ENCODE results near the gene ZNF672. TPM values are rescaled to one million over a fixed set of nuclear protein-coding genes. Genes with fewer than 3 reads are reported as not detected.

Gene ZNF672
- total and polyA plus RNA-seq, 2 experiments from 2014 or later = 10.5 to 13.8 TPM

GRCh38 chr1:248855580-248855979 lies 17.6 kb downstream of the ZNF672 start:
- DNase-seq = no peak
- no peak for TF ChIP-seq EZH2phosphoT487 (IDR thresholded peaks at IDR 0.05; ENCODE audit: insufficient read depth, low read depth)
- TF ChIP-seq EZH2 (IDR thresholded peaks at IDR 0.05; ENCODE audit: insufficient read depth, poor library complexity, severe bottlenecking) = no peak
- Histone ChIP-seq H3K4me1 (ENCODE audit: insufficient read depth) (peaks cover 13% of the 10 kb centered on the region), H3K9ac (no peak overlapping the region), H3F3A (ENCODE audit: insufficient read depth) (peaks cover 6% of the 10 kb centered on the region), H3K27ac (no peak overlapping the region), H2AFZ (no peak overlapping the region), H3K36me3 (ENCODE audit: low read depth) (no peaks in the 10 kb centered on the region; the same call in 1 of the 2 replicates), H3K79me2 (ENCODE audit: insufficient read depth) (peaks cover 11% of the 10 kb centered on the region), H3K9me3 (ENCODE audit: low read depth) (no peaks in the 10 kb centered on the region), H3K27me3 (replicated peaks; ENCODE audit: insufficient read depth) (no peaks in the 10 kb centered on the region), H3K4me3 (no peak overlapping the region), H4K20me1 (ENCODE audit: insufficient read depth) (no peaks in the 10 kb centered on the region), H3K9me2 (ENCODE audit: insufficient read depth) (no peaks in the 10 kb centered on the region), H3K4me2 (ENCODE audit: unreplicated experiment) (no peak overlapping the region)
- WGBS, 2 experiments (ENCODE audit: low coverage in 1 of 2, low lambda C conversion rate in 2 of 2, missing lambda C conversion rate in 2 of 2) = 81 to 86% methylated on average over 6 of the region's 6 CpGs
- in situ Hi-C loops (cut with MboI) = no loop called here

GRCh38 chr1:248856176-248856575 lies 18.2 kb downstream of the ZNF672 start:
- Histone ChIP-seq H3F3A (ENCODE audit: insufficient read depth) (peaks cover 6% of the 10 kb centered on the region), H3K36me3 (ENCODE audit: low read depth) (no peaks in the 10 kb centered on the region; the same call in 1 of the 2 replicates), H3K9me2 (ENCODE audit: insufficient read depth) (no peaks in the 10 kb centered on the region), H2AFZ (no peak overlapping the region), H3K9ac (no peak overlapping the region), H4K20me1 (ENCODE audit: insufficient read depth) (no peaks in the 10 kb centered on the region), H3K4me2 (ENCODE audit: unreplicated experiment) (no peak overlapping the region), H3K4me1 (ENCODE audit: insufficient read depth) (peaks cover 13% of the 10 kb centered on the region), H3K9me3 (ENCODE audit: low read depth) (no peaks in the 10 kb centered on the region), H3K27ac (no peak overlapping the region), H3K27me3 (replicated peaks; ENCODE audit: insufficient read depth) (no peaks in the 10 kb centered on the region), H3K4me3 (no peak overlapping the region), H3K79me2 (ENCODE audit: insufficient read depth) (peaks cover 11% of the 10 kb centered on the region)
- DNase-seq = no peak
- TF ChIP-seq EZH2 (IDR thresholded peaks at IDR 0.05; ENCODE audit: insufficient read depth, poor library complexity, severe bottlenecking) (no peak), EZH2phosphoT487 (IDR thresholded peaks at IDR 0.05; ENCODE audit: insufficient read depth, low read depth) (no peak)
- in situ Hi-C loops (cut with MboI) = no loop called here
- WGBS, 2 experiments (ENCODE audit: low coverage in 1 of 2, low lambda C conversion rate in 2 of 2, missing lambda C conversion rate in 2 of 2) = 100% methylated on average over 1 of the region's 1 CpG

GRCh38 chr1:248857201-248857600 lies 19.2 kb downstream of the ZNF672 start:
- peaks cover 13% of the 10 kb centered on the region for H3K4me1 ChIP-seq (ENCODE audit: insufficient read depth)
- no peak overlapping the region for H3K4me3 ChIP-seq
- no peaks in the 10 kb centered on the region for H3K9me2 ChIP-seq (ENCODE audit: insufficient read depth)
- H3K79me2 ChIP-seq (ENCODE audit: insufficient read depth) = peaks cover 11% of the 10 kb centered on the region
- no peaks in the 10 kb centered on the region for H3K9me3 ChIP-seq (ENCODE audit: low read depth)
- peak overlapping the region; percentile 92 for H3K4me2 ChIP-seq (ENCODE audit: unreplicated experiment)
- H4K20me1 ChIP-seq (ENCODE audit: insufficient read depth) = no peaks in the 10 kb centered on the region
- no peak overlapping the region for H3K9ac ChIP-seq
- DNase-seq = no peak
- TF ChIP-seq EZH2 (IDR thresholded peaks at IDR 0.05; ENCODE audit: insufficient read depth, poor library complexity, severe bottlenecking) = no peak
- TF ChIP-seq EZH2phosphoT487 (IDR thresholded peaks at IDR 0.05; ENCODE audit: insufficient read depth, low read depth) = no peak
- 98% methylated on average over 7 of the region's 7 CpGs for WGBS, 2 experiments (ENCODE audit: low coverage in 1 of 2, low lambda C conversion rate in 2 of 2, missing lambda C conversion rate in 2 of 2)
- in situ Hi-C loops (cut with MboI) = no loop called here
- H2AFZ ChIP-seq = no peak overlapping the region
- H3K27me3 ChIP-seq (replicated peaks; ENCODE audit: insufficient read depth) = no peaks in the 10 kb centered on the region
- peaks cover 6% of the 10 kb centered on the region for H3F3A ChIP-seq (ENCODE audit: insufficient read depth)
- no peaks in the 10 kb centered on the region; the same call in 1 of the 2 replicates for H3K36me3 ChIP-seq (ENCODE audit: low read depth)
- H3K27ac ChIP-seq = no peak overlapping the region

- Histone ChIP-seq H3F3A (ENCODE audit: insufficient read depth) (peaks cover 6% of the 10 kb centered on the region), H3K27ac (no peak overlapping the region)
- WGBS, 2 experiments (ENCODE audit: low coverage in 1 of 2, low lambda C conversion rate in 2 of 2, missing lambda C conversion rate in 2 of 2) = 8 to 22% methylated on average over 2 to 4 of the region's 4 CpGs
These were observed 19.7 kb downstream of the ZNF672 start for GRCh38 chr1:248857749-248858095.

More at GRCh38 chr1:248857749-248858095, 19.7 kb downstream of the ZNF672 start:
- no peaks in the 10 kb centered on the region; the same call in 1 of the 2 replicates for H3K36me3 ChIP-seq (ENCODE audit: low read depth)
- in situ Hi-C loops (cut with MboI) = no loop called here
- H3K79me2 ChIP-seq (ENCODE audit: insufficient read depth) = peaks cover 11% of the 10 kb centered on the region
- no peaks in the 10 kb centered on the region for H3K9me2 ChIP-seq (ENCODE audit: insufficient read depth)
- H3K4me3 ChIP-seq = peak overlapping the region; percentile 79
- no peaks in the 10 kb centered on the region for H3K27me3 ChIP-seq (replicated peaks; ENCODE audit: insufficient read depth)
- peak overlapping the region; percentile 92 for H3K4me2 ChIP-seq (ENCODE audit: unreplicated experiment)
- peak overlapping the region; percentile 81 for H3K9ac ChIP-seq
- peaks cover 11% of the 10 kb centered on the region for H3K4me1 ChIP-seq (ENCODE audit: insufficient read depth)
- H3K9me3 ChIP-seq (ENCODE audit: low read depth) = no peaks in the 10 kb centered on the region
- TF ChIP-seq EZH2phosphoT487 (IDR thresholded peaks at IDR 0.05; ENCODE audit: insufficient read depth, low read depth) (no peak), EZH2 (IDR thresholded peaks at IDR 0.05; ENCODE audit: insufficient read depth, poor library complexity, severe bottlenecking) (no peak)
- H4K20me1 ChIP-seq (ENCODE audit: insufficient read depth) = no peaks in the 10 kb centered on the region
- H2AFZ ChIP-seq = peak overlapping the region; percentile 94
- DNase-seq = no peak

Data from GM23248 (cell line).